Skeletal muscle tissue (tissue), 4 donors: ENCODE results near the gene IRGC. TPM values are rescaled to one million over a fixed set of nuclear protein-coding genes. Genes with fewer than 3 reads are reported as not detected.
A peak's percentile ranks its signal among the peaks of the same experiment; 100 is the strongest.

Experiments
- H3K27ac ChIP-seq: one replicate; pipeline ENCODE4 v1.7.0; 2013; ENCODE audit warnings: mild to moderate bottlenecking, low read depth, low read length, inconsistent platforms
- H3K27me3 ChIP-seq, 3 donors: one replicate each; pipeline ENCODE4 v1.7.0; 2013; ENCODE audit warnings: low read length in 3 of 3; ENCODE audit not compliant: control insufficient read depth in 3 of 3, insufficient read depth in 3 of 3
- H3K36me3 ChIP-seq, 3 donors: one replicate each; pipeline ENCODE4 v1.7.0; 2013; ENCODE audit warnings: low read length in 3 of 3; ENCODE audit not compliant: control insufficient read depth in 3 of 3, insufficient read depth in 3 of 3
- H3K4me1 ChIP-seq, 3 donors: one replicate each; pipeline ENCODE4 v1.7.0; 2013; ENCODE audit warnings: low read length in 3 of 3, mild to moderate bottlenecking in 3 of 3; ENCODE audit not compliant: control insufficient read depth in 3 of 3, insufficient read depth in 3 of 3
- H3K4me3 ChIP-seq, 3 donors: one replicate each; pipeline ENCODE4 v1.7.0; 2013; ENCODE audit warnings: low read length in 3 of 3
- H3K9ac ChIP-seq, 3 donors: one replicate each; pipeline ENCODE4 v1.7.0; 2013; ENCODE audit warnings: low read length in 3 of 3, mild to moderate bottlenecking in 3 of 3, moderate library complexity in 2 of 3, low read depth in 1 of 3
- H3K9me3 ChIP-seq, 3 donors: one replicate each; pipeline ENCODE4 v1.7.0; 2013; ENCODE audit warnings: low read length in 3 of 3; ENCODE audit not compliant: control insufficient read depth in 3 of 3
- total RNA-seq: library from RNA; depleted of rRNA; stranded (reverse); fragments of >200 nt; gene quantifications from one replicate; pipeline ENCODE4 v1.2.3, GENCODE V29; 2014
- donor health status: Osteomylitis.

The IRGC gene
- total RNA-seq, 1 donor from 2014 or later: not detected

- no peaks in the 10 kb centered on the region for H3K4me1 ChIP-seq
- peaks cover 3 to 10% (median 8%) of the 10 kb centered on the region in 3 donors for H3K27me3 ChIP-seq
- no peak overlapping the region for H3K4me3 ChIP-seq
- no peaks in the 10 kb centered on the region for H3K9me3 ChIP-seq
- no peak overlapping the region for H3K27ac ChIP-seq
- H3K9ac ChIP-seq: no peak overlapping the region
- H3K36me3 ChIP-seq: no peaks in the 10 kb centered on the region
These were observed 5.1 kb downstream of the IRGC start for GRCh38 chr19:43720936-43721335.

DNA sequence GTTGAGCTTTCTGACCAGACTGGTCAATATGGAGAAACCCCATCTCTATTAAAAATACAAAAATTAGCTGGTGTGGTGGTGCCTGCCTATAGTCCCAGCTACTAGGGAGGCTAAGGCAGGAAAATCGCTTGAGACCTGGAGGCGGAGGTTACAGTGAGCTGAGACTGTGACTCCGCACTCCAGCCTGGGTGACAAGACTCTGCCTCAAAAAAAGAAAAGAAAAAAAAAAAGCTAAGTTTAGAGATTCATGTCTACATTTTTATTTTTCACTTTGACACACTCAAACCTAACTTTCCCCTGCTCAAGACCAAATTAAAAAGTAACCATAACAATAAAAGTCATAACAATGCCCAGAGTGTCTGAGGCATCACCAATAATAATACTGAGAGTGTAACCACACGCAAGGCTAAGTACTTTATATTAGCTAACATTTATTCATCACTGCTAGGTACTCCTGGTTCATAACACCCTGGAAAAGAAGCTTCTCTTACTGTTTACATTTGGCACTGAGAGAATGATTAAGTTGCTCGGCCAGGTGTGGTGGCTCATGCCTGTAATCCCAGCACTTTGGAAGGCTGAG is 5.7 kb downstream of the IRGC start:
- Histone ChIP-seq H3K27me3 (peaks cover 3 to 10% (median 8%) of the 10 kb centered on the region in 3 donors), H3K36me3 (no peaks in the 10 kb centered on the region), H3K4me1 (no peaks in the 10 kb centered on the region), H3K9ac (no peak overlapping the region), H3K4me3 (no peak overlapping the region), H3K27ac (no peak overlapping the region), H3K9me3 (no peaks in the 10 kb centered on the region)

GRCh38 chr19:43723588-43723987 is 7.7 kb downstream of the IRGC start:
- Histone ChIP-seq H3K36me3 (peaks cover 2 to 4% (median 2%) of the 10 kb centered on the region in 3 donors), H3K27me3 (peaks cover 3 to 6% (median 5%) of the 10 kb centered on the region in 3 donors), H3K9me3 (no peaks in the 10 kb centered on the region), H3K27ac (no peak overlapping the region), H3K9ac (no peak overlapping the region), H3K4me1 (peaks cover 0 to 8% (median 5%) of the 10 kb centered on the region in 3 donors), H3K4me3 (no peak overlapping the region)

- Histone ChIP-seq H3K9ac (no peak overlapping the region), H3K4me1 (peaks cover 0 to 8% (median 5%) of the 10 kb centered on the region in 3 donors), H3K27ac (no peak overlapping the region), H3K4me3 (no peak overlapping the region), H3K9me3 (no peaks in the 10 kb centered on the region), H3K36me3 (peaks cover 7 to 13% (median 12%) of the 10 kb centered on the region in 3 donors), H3K27me3 (peaks cover 3 to 6% (median 5%) of the 10 kb centered on the region in 3 donors)
These were observed 9.0 kb downstream of the IRGC start for GRCh38 chr19:43724896-43725295.

- no peak overlapping the region for H3K27ac ChIP-seq
- peaks cover 3 to 5% (median 5%) of the 10 kb centered on the region in 3 donors for H3K27me3 ChIP-seq
- H3K9me3 ChIP-seq: no peaks in the 10 kb centered on the region
- no peak overlapping the region for H3K9ac ChIP-seq
- peaks cover 7 to 16% (median 13%) of the 10 kb centered on the region in 3 donors for H3K36me3 ChIP-seq
- H3K4me1 ChIP-seq: peaks cover 0 to 8% (median 5%) of the 10 kb centered on the region in 3 donors
- no peak overlapping the region for H3K4me3 ChIP-seq
These were observed 9.6 kb downstream of the IRGC start for GRCh38 chr19:43725468-43725867.

DNA sequence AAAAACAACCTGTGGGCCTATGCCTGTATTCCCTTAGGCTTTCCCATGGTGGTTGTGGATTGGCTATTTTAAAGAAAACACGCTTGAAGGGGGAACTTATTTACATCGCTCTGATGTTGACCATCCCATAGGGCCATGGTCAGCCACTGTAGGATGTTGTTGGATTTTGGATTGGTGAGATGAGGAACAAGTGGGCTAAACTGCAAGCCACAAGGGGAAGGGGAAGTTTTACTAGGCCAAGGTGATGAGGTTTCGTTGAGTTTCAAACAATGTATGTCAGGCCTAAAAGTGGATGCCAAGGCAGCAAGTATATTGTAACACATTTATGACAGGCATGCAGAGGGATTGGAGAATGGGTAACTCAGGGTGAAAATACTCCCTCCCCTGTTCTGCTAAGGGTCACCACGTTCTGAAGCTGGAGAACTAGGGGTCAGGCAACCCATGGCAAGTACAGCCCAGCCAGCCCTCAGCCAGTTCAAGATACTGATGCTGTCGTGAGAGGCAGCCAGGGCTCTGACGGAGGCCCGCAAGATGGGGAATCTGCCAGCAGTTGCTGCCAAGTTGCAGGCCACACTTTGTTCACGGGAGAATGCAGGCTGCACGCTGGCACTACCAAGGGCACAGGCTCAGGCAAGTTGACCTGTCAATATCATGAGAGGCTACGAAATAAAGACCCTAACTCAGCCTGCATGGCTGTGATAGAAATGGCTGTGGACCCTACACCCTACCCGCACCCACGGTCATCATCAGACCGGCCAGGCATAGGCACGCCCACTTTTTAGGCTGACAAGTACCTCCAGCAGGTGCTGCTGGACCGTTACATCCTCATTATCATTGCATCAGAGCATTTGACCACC is 11.1 kb downstream of the IRGC start:
- Histone ChIP-seq H3K4me1 (peaks cover 0 to 8% (median 5%) of the 10 kb centered on the region in 3 donors), H3K9ac (peak overlapping the region in 1 of 3 donors; percentile 16), H3K27me3 (no peaks in the 10 kb centered on the region), H3K9me3 (no peaks in the 10 kb centered on the region), H3K4me3 (no peak overlapping the region), H3K36me3 (peaks cover 19 to 26% (median 25%) of the 10 kb centered on the region in 3 donors), H3K27ac (no peak overlapping the region)

DNA sequence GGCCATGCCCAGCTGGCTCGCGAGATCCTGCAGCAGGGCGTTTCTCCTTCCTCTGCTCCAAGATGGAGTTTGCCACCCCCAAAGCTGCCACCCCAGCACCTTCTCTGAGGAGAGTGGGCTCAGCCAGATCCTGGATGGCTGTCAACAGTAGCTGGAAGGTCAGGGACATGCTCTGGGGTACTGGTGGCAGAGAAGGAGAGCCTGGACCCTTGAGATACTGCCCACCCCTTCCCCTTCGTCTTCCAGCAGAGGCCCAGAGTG is 11.6 kb downstream of the IRGC start:
- Histone ChIP-seq H3K4me3 (no peak overlapping the region), H3K9me3 (no peaks in the 10 kb centered on the region), H3K36me3 (peaks cover 24 to 32% (median 30%) of the 10 kb centered on the region in 3 donors), H3K27ac (no peak overlapping the region), H3K27me3 (no peaks in the 10 kb centered on the region), H3K9ac (no peak overlapping the region), H3K4me1 (peaks cover 0 to 11% (median 5%) of the 10 kb centered on the region in 3 donors)

DNA sequence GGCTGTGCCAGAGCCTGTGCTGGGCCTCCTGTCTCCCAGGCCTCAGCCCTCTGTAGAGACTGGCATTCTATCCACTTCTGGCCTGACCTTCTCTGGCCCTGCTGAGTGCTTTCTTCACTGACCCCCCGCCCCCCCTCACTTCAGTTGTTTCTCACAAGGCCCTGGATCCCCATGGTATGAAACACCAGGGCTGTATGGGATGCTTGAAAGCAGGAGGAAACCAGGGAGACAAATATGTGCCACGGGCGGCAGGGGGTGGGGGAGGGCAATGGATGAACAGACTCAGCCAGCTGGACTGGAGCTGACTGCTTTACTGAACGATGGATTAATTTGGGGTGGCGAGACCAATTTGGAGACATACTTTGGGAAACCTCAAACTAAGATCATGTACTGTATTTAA is 14.0 kb downstream of the IRGC start:
- Histone ChIP-seq H3K4me1 (peaks cover 0 to 11% (median 5%) of the 10 kb centered on the region in 3 donors), H3K27me3 (no peaks in the 10 kb centered on the region), H3K9me3 (no peaks in the 10 kb centered on the region), H3K36me3 (peaks cover 47 to 54% (median 53%) of the 10 kb centered on the region in 3 donors), H3K4me3 (no peak overlapping the region), H3K9ac (no peak overlapping the region), H3K27ac (no peak overlapping the region)

DNA sequence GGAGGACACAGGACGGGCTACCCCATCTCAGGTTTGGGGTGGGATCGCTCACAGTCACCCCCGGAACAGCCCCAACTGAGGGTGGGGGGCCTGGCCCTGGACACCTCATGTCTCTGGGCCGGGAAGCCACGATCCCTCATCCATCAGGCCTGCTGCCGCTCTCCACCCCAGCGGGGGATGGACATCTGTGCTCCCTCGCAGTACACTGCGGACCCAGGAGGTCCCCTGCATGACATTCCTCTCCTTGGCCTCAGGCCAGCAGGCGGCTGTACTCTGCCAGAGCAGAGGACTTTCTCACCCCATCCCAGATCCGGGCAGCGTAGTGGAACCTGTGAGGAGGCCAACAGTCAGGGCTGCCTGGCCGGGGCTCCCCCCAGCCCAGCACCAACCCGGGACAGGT is 15.5 kb downstream of the IRGC start:
- H3K36me3 ChIP-seq: peaks cover 55 to 64% (median 59%) of the 10 kb centered on the region in 3 donors

GRCh38 chr19:43731846-43732245 is 16.0 kb downstream of the IRGC start:
- H3K9ac ChIP-seq: no peak overlapping the region
- no peak overlapping the region for H3K4me3 ChIP-seq
- no peaks in the 10 kb centered on the region for H3K27me3 ChIP-seq
- H3K4me1 ChIP-seq: peaks cover 0 to 11% (median 5%) of the 10 kb centered on the region in 3 donors
- H3K9me3 ChIP-seq: no peaks in the 10 kb centered on the region
- H3K27ac ChIP-seq: no peak overlapping the region
- peaks cover 60 to 68% (median 64%) of the 10 kb centered on the region in 3 donors for H3K36me3 ChIP-seq

More for the DNA sequence above, 15.5 kb downstream of the IRGC start:
- no peaks in the 10 kb centered on the region for H3K27me3 ChIP-seq
- H3K27ac ChIP-seq: no peak overlapping the region
- no peak overlapping the region for H3K4me3 ChIP-seq
- no peaks in the 10 kb centered on the region for H3K9me3 ChIP-seq
- peaks cover 0 to 11% (median 5%) of the 10 kb centered on the region in 3 donors for H3K4me1 ChIP-seq
- H3K9ac ChIP-seq: no peak overlapping the region
